ENCODE results near the gene PGA4.

- TF ChIP-seq ZBTB11 (CRISPR knock-in tag; IDR thresholded peaks at IDR 0.05) (no peak), MXI1 (IDR thresholded peaks at IDR 0.05; ENCODE audit: low read depth, low read length) (no peak), POLR2AphosphoS5 (IDR thresholded peaks at IDR 0.05; ENCODE audit: control insufficient read depth, insufficient read depth, low read depth, low read length) (no peak), CHD1 (IDR thresholded peaks at IDR 0.05; ENCODE audit: low read length) (no peak), KDM1A (IDR thresholded peaks at IDR 0.05) (no peak), ZFP1 (CRISPR knock-in tag; IDR thresholded peaks at IDR 0.05) (no peak), DPF2 (IDR thresholded peaks at IDR 0.05) (no peak), CTCF (IDR thresholded peaks at IDR 0.05 in 2 of 3, conservative IDR thresholded peaks at IDR 0.05 in 1 of 3; ENCODE audit: insufficient read depth in 2 of 3, low read depth in 1 of 3, low read length in 3 of 3) (no peak)
These were observed 35.6 kb upstream of the PGA4 start for GRCh38 chr11:61186504-61186903.

Measured in K562 (cell line).